Measurements from ENCODE around the gene CAVIN2. TPM values are rescaled to one million over a fixed set of nuclear protein-coding genes. Genes with fewer than 3 reads are reported as not detected.
"Not testable (repeated sequence)": the region's sequence is repeated elsewhere in the genome, so short reads cannot be mapped to it uniquely, and the experiment has no call there.

Gene CAVIN2
- total RNA-seq, 2 donors from 2014 or later: 6.1 to 204 TPM

DNA sequence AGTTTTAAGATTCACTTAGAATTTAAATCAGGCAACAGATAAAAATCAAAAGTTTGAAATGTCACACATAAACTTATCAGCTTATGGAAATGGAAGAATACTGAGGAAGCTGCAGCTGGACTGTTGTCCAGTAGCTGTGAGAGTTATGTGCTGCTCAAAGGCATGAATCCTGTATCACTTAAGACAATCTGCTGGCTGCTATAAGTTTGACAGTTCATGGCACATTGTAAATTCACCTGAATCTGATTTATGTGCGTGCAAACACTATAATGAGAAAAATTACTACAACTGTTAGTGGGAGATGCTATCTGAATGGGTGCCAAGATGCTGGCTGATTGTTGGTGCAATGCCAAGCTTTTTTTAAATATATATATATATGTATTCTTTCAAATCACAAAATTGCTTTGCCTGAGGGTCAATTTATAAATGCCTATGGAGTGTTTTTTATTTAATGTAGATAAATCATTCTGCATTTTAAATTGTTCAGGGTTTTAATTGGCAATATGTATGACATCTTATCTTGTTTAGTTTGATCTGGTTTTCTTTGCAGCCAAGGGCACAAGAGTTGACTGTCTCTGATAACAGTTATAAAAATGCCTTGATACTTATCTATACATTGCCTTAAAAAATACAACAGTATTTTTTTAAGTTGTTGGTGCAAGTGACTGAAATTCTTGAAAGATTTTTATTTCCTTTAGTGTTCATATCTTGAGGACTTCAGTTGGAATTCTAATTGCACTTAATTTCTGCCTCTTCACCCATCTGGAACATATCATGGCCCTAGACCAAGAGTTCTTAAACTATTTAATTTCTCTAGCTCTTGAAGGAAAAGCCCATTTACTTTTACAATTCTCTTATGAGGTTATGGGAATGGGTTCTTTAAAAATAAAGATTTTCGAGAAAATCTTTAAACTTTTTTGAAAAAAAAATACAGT lies 48.7 kb downstream of the CAVIN2 start:
- no peak overlapping the region for H3K27ac Mint-ChIP-seq
- DNase-seq (no peak), ATAC-seq (no peak)
- no peaks in the 10 kb centered on the region for H3K4me1 Mint-ChIP-seq
- H3K27me3 Mint-ChIP-seq: peaks cover 29% of the 10 kb centered on the region
- no peaks in the 10 kb centered on the region for H3K36me3 Mint-ChIP-seq (ENCODE audit: low read depth)
- no peaks in the 10 kb centered on the region for H3K9me3 ChIP-seq (ENCODE audit: control insufficient read depth, low read length, poor library complexity, severe bottlenecking)
- no peak overlapping the region for H3K4me3 Mint-ChIP-seq

DNA sequence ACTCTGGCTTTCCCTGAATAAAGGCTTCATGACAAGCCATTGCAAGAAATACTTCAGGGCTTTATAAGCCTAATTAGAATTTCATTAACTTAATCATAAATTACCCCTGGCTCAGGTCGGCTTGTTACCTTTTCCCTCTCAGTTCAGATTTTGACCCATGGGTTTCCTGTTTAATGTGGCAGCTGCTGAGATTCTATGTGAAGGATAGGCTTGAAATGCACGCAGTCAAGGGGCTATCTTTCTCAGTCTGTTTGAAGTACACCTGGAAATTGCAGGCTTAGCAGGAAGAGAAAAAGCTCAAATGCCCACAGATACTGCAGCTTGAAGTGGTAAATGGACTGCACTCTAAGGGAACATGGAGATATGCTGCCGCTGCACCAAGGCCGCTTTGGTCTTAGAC lies 49.4 kb downstream of the CAVIN2 start:
- ATAC-seq (no peak), DNase-seq (no peak)
- Mint-ChIP-seq H3K27ac (no peak overlapping the region), H3K4me3 (no peak overlapping the region), H3K36me3 (ENCODE audit: low read depth) (no peaks in the 10 kb centered on the region), H3K27me3 (peaks cover 28% of the 10 kb centered on the region), H3K4me1 (no peaks in the 10 kb centered on the region)
- no peaks in the 10 kb centered on the region for H3K9me3 ChIP-seq (ENCODE audit: control insufficient read depth, low read length, poor library complexity, severe bottlenecking)

DNA sequence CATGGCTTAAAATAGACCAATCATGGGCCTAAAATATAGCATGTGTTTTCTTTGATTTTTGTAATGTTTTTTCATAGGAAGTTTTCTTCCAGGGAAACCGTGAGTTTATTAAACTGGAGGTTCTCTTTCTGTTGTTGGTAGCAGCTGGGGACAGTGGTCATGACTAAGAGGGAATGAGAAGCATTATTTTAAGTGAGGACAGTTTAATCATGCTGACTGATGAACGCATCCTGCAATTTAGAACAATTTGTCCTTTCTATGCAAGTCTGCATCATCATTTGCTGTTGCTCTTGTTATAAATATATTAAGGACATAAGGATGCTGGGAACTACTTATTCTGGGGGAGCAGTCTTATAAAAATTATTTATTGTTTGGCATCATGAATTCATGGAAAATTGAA lies 51.2 kb downstream of the CAVIN2 start:
- Mint-ChIP-seq H3K36me3 (ENCODE audit: low read depth) (no peaks in the 10 kb centered on the region), H3K4me1 (no peaks in the 10 kb centered on the region), H3K4me3 (no peak overlapping the region), H3K27ac (no peak overlapping the region), H3K27me3 (peaks cover 37% of the 10 kb centered on the region)
- no peaks in the 10 kb centered on the region for H3K9me3 ChIP-seq (ENCODE audit: control insufficient read depth, low read length, poor library complexity, severe bottlenecking)
- ATAC-seq (no peak), DNase-seq (no peak)

DNA sequence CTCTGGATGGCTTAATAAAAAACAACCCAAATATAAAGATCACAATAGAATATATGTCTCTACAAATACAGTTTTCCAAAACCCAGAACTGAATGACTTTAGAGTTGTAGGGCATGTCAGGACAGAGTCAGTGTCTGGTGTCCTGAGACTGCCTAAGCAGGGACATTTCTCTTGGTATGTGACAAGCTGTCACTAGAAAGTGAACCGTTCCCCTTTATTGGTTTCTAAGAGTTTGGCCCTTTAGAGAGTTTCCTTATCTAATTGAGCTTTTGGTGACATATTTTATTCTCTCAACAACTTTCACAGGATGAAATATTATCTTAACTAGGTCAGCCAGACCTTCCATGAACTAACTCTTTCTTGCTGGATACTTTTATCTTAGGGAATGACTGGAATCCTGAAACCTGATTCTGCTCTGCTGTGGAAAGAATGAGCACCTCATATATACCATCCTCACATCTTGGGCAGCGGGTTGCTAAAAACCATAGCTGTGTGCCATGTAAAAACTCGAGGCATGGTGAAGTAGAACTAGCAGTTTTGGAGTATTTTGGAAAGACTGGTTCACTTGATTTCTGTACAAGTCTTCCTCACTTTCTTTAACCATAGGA lies 54.8 kb downstream of the CAVIN2 start:
- H3K9me3 ChIP-seq (ENCODE audit: control insufficient read depth, low read length, poor library complexity, severe bottlenecking): no peaks in the 10 kb centered on the region
- Mint-ChIP-seq H3K36me3 (ENCODE audit: low read depth) (peaks cover 4% of the 10 kb centered on the region), H3K27me3 (peaks cover 61% of the 10 kb centered on the region), H3K4me3 (no peak overlapping the region), H3K4me1 (peaks cover 6% of the 10 kb centered on the region), H3K27ac (no peak overlapping the region)
- no peak for DNase-seq
- ATAC-seq: no peak

DNA sequence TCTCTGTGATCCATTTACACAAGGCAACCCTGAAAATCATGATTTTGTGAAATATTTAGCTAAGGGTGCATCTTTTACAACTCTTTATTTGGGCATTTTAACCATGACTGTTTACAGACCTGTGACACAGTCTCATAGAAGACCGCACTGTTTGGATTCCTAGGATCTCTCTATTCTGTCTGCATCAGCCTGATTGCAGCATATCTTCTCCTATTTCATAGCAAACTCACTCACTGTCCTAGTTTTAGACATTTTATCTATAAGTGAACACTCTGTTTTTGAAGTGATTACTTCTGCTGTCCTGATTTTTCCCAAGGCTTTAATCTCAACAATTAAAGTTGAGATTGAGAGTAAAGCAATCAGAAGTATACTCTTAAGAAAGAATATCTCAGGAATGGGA lies 56.2 kb downstream of the CAVIN2 start:
- Mint-ChIP-seq H3K27ac (no peak overlapping the region), H3K4me3 (no peak overlapping the region), H3K4me1 (peaks cover 8% of the 10 kb centered on the region), H3K27me3 (peaks cover 53% of the 10 kb centered on the region), H3K36me3 (ENCODE audit: low read depth) (peaks cover 4% of the 10 kb centered on the region)
- H3K9me3 ChIP-seq (ENCODE audit: control insufficient read depth, low read length, poor library complexity, severe bottlenecking): no peaks in the 10 kb centered on the region
- no peak for DNase-seq
- no peak for ATAC-seq

DNA sequence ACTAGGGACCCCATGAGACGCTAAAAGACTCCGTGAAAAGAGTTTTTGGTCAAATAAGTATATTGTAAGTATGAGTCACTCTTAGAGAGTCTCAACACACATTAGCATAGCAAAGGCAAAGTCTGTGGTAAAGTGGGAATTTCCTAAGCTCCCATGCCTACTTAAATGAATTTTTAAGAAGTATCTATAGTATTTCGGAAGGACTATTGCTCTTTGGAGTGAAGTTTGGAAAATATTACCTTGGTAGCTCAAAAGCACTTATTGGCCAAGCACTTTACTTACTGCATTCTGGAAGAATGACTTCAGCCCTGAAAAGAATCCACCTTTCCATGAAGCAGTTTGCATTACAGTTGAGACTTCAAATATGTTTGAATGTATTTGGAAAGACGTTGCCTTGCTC lies 57.1 kb downstream of the CAVIN2 start:
- no peak for ATAC-seq
- H3K36me3 Mint-ChIP-seq (ENCODE audit: low read depth): peaks cover 4% of the 10 kb centered on the region
- H3K4me3 Mint-ChIP-seq: no peak overlapping the region
- H3K27me3 Mint-ChIP-seq: peaks cover 50% of the 10 kb centered on the region
- peaks cover 8% of the 10 kb centered on the region for H3K4me1 Mint-ChIP-seq
- no peak for DNase-seq
- H3K27ac Mint-ChIP-seq: no peak overlapping the region
- no peaks in the 10 kb centered on the region for H3K9me3 ChIP-seq (ENCODE audit: control insufficient read depth, low read length, poor library complexity, severe bottlenecking)

DNA sequence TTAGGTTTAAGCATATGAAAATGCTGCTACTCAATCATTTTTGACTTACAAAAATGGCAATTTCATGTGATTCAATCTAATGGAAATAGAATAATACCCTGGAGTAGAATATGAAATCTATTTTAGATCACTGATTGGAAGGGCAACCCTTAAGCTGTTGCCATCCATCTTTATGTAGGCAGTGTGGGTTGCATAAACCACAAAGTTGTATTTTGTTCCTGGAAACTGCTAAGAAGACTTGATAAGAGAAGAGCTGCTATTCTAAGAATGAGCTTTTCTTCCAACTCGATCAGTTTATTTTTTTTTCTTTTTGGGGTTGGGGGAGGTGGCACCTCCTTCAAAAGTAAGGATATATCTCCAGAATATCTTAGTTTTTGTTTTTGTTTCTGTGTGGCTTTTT lies 60.2 kb downstream of the CAVIN2 start:
- no peak overlapping the region for H3K27ac Mint-ChIP-seq
- peaks cover 4% of the 10 kb centered on the region for H3K36me3 Mint-ChIP-seq (ENCODE audit: low read depth)
- H3K27me3 Mint-ChIP-seq: peaks cover 32% of the 10 kb centered on the region
- ATAC-seq (no peak), DNase-seq (no peak)
- peaks cover 8% of the 10 kb centered on the region for H3K4me1 Mint-ChIP-seq
- H3K9me3 ChIP-seq (ENCODE audit: control insufficient read depth, low read length, poor library complexity, severe bottlenecking): no peaks in the 10 kb centered on the region
- no peak overlapping the region for H3K4me3 Mint-ChIP-seq

DNA sequence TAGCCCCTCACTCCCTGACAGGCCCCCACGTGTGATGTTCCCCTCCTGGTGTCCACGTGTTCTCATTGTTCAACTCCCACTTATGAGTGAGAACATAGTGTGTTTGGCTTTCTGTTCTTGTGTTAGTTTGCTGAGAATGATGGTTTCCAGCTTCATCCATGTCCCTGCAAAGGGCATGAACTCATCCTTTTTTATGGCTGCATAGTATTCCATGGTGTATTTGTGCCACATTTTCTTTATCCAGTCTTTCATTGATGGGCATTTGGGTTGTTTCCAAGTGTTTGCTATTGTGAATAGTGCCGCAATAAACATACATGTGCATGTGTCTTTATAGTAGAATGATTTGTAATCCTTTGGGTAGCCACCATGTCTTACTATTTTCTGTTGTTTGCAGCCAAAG lies 61.2 kb downstream of the CAVIN2 start:
- not testable (repeated sequence) for H3K4me3 Mint-ChIP-seq; H3K36me3 Mint-ChIP-seq (ENCODE audit: low read depth); ATAC-seq; DNase-seq; H3K27ac Mint-ChIP-seq; H3K9me3 ChIP-seq (ENCODE audit: control insufficient read depth, low read length, poor library complexity, severe bottlenecking); H3K4me1 Mint-ChIP-seq
- H3K27me3 Mint-ChIP-seq: peaks cover 23% of the 10 kb centered on the region

Other genes with a start within 250 kb of the CAVIN2 start
- 10 to 100 TPM; 61.9 to 71.6 TPM for gene NABP1, start 169.0 kb downstream of the CAVIN2 start, total RNA-seq